Adrenal gland (tissue), 12 donors: Measurements from ENCODE around the gene PRRT1. TPM values are rescaled to one million over a fixed set of nuclear protein-coding genes. Genes with fewer than 3 reads are reported as not detected.

Experiments
- DNase-seq, 7 donors: peaks; one replicate each; pipeline ENCODE4 v3.0.0-alpha.2; 2019 to 2020
- H3K27ac ChIP-seq, 5 donors: fragments of 200-600 bp; sonication (generic) in 4 of 5; 1 replicate in 3 of 5; 2 replicates in 2 of 5; pipeline versions ENCODE4 v1.5.1 to v1.8.0; 2016 to 2020; ENCODE audit warnings: mild to moderate bottlenecking in 1 of 5
- H3K27me3 ChIP-seq: fragments of 200-600 bp; 2 replicates; pipeline ENCODE4 v1.8.0; 2021
- H3K36me3 ChIP-seq, 2 donors: fragments of 200-600 bp; replicated peaks in 1 of 2; 1 replicate in 1 of 2; 2 replicates in 1 of 2; pipeline versions ENCODE4 v1.5.1 to v1.8.0; 2018 to 2022
- H3K4me1 ChIP-seq, 2 donors: fragments of 200-600 bp; replicated peaks in 1 of 2; 1 replicate in 1 of 2; 2 replicates in 1 of 2; pipeline versions ENCODE4 v1.5.1 to v1.8.0; 2018 to 2021
- H3K4me3 ChIP-seq, 4 donors: fragments of 200-600 bp; sonication (generic) in 3 of 4; one replicate each; pipeline ENCODE4 v1.5.1; 2016 to 2018
- H3K9me3 ChIP-seq, 3 donors: fragments of 200-600 bp; sonication (generic) in 1 of 3; replicated peaks in 1 of 3; 1 replicate in 2 of 3; 2 replicates in 1 of 3; pipeline versions ENCODE4 v1.5.1 to v1.8.0; 2016 to 2021
- CTCF ChIP-seq, 6 experiments: fragments of 450-650 bp in 4 of 6; fragments of 200-600 bp in 2 of 6; sonication (generic) in 1 of 6; IDR thresholded peaks; 1 replicate in 5 of 6; 2 replicates in 1 of 6; pipeline versions ENCODE4 v1.5.1 to v1.8.0; 2016 to 2021; ENCODE audit warnings: antibody characterized with exemption in 6 of 6, mild to moderate bottlenecking in 2 of 6, moderate library complexity in 1 of 6
- POLR2A ChIP-seq, 2 donors: fragments of 450-650 bp; IDR thresholded peaks; one replicate each; pipeline ENCODE4 v1.6.1; 2017; ENCODE audit warnings: antibody characterized with exemption in 2 of 2, mild to moderate bottlenecking in 2 of 2, moderate library complexity in 1 of 2
- WGBS, 4 donors: extraction: QIAGEN DNeasy Blood & Tissue Kit in 2 of 4; methylation state at CpG; one replicate each; pipeline versions ENCODE4 v1.1.5 to v1.1.7; 2013 to 2017; 5-methylcytosine and 5-hydroxymethylcytosine counted together
- intact Hi-C, 2 donors: fragments of 100-400 bp; cut with DNase I; formaldehyde crosslinking; loops; one replicate each; pipeline versions ENCODE4 v1.14.1 to v1.15.0; 2022 to 2023
- polyA plus RNA-seq, 3 donors: library from polyadenylated mRNA; stranded (reverse); fragments of 200-250 nt in 2 of 3; fragments of 350-450 nt in 1 of 3; fragmentation: Illumina TruSeq in 1 of 3; extraction: RNeasy Lipid Tissue Mini Kit (QIAGEN cat#74804) in 1 of 3; gene quantifications; one replicate each; pipeline ENCODE4 v1.2.3, GENCODE V29; 2013 to 2014
- total RNA-seq, 9 donors: library from RNA; depleted of rRNA in 4 of 9; stranded (reverse); fragments of >200 nt in 4 of 9; fragments of 120-200 nt in 1 of 9; fragmentation: NEBNext Ultra II Directional in 1 of 9; extraction: Animal tissue kit (Norgen Biotek cat#: 25700) in 1 of 9; gene quantifications; one replicate each; pipeline versions ENCODE4 v1.1.0 to v1.2.4, GENCODE V29; 2013 to 2023
- donor health status: healthy with polysubstance abuse.
- donor health status: Bipolar disorder and iron deficiency.
- donor health status: DM: yes; HTN: yes; CAD: no.
- donor health status: DM: no; HTN: no; CAD: no.
- donor health status: DM: no; HTN: no; CAD: no.
- donor health status: DM: yes; HTN: yes; CAD: no.

The PRRT1 gene
- total and polyA plus RNA-seq, 12 donors: 0.22 to 26.0 (median 2.0) TPM; not detected in 1

DNA sequence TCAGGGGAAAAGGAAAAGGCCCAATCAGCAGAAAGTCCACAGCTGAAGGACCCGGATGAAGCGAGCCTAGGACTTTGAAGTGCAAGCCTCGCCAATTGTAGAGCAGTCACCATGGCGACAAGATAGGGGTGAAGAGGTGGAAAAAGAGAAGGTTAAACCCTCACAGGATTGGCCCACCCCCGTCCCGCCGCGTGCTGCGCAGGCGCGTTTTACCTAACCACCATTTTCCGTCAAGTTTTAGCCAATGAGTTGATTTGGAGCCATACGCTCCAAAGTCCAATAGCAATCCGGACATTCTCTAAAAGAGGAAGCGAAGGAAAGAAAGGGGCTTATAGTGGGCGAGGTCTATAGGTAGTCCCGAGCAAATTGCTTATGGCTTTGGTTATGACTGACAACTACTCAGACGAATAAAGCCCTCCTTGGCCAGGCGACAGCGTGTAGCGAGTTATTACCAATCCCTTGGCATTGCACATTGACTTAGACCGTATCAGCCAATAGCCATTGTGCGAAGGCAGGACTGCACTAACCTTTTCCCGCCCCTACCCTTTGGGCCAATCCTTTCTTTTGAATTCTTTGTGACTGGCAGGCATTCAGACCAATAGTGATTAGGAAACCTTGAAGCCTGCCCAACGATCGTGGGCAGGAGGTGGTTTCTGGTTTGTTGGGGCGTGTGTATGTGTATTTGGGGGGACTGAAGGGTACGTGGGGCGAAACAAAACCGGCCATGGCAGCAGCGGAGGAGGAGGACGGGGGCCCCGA is 26.2 kb upstream of the PRRT1 start, which contains the start of gene RNF5:
Gene RNF5 (plus strand): TSS at position 618 of the 759 bp plus-strand sequence. CDS start 107 bp downstream, at position 725.
- DNase-seq: peak; percentile 96 to 100 (median 99)
- intact Hi-C loops: no loop called here
- 0 to 1% (median 0%) methylated on average over 33 of the region's 33 CpGs for WGBS, 4 donors
- Histone ChIP-seq H3K36me3 (peaks cover 0 to 31% of the 10 kb centered on the region in 2 donors), H3K4me1 (peaks cover 33 to 42% of the 10 kb centered on the region in 2 donors), H3K4me3 (peak within 1 kb of the TSS; percentile 32 to 84 (median 54)), H3K27me3 (no peaks in the 10 kb centered on the region), H3K9me3 (no peaks in the 10 kb centered on the region), H3K27ac (peak within 1 kb of the TSS; percentile 87 to 98 (median 94))
- TF ChIP-seq POLR2A (IDR thresholded peaks at IDR 0.05) (peak in 1 of 2 donors; percentile 56), CTCF (IDR thresholded peaks at IDR 0.05) (no peak)

DNA sequence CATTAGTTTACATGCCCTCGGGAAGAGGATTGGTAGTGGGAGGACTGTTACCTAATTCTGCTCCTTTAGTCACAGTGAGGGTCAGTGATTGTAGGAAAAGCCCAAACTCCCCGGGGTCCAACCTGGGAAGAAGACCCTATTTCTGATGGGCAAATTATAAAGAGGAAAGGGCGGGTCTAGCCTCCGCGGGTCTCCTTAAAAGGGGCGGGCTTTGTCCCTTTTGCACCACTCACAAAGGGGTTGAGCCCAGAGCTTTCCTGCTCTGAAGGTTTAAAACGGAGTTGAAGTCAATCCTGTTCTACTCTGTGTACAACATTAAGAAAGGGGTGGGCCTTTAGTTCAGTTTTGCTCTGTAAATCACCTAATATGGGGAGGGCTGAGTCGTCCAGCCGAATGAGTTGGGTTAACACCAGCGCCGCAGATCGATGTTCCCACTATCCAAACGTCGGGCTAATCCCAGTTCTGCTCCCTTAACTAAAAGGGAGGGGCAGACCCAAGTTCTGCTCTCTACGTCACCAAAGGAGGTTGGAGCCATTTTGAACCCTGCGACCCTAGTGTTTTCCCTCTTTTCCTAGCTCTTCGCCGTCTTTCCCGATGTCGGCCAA is 25.5 kb upstream of the PRRT1 start:
- no peaks in the 10 kb centered on the region for H3K9me3 ChIP-seq
- peak overlapping the region; percentile 87 to 98 (median 94) for H3K27ac ChIP-seq
- peak overlapping the region in 2 of 4 donors; percentile 4 to 84 for H3K4me3 ChIP-seq
- no peaks in the 10 kb centered on the region for H3K27me3 ChIP-seq
- intact Hi-C loops: no loop called here
- peaks cover 0 to 24% of the 10 kb centered on the region in 2 donors for H3K36me3 ChIP-seq
- H3K4me1 ChIP-seq: peaks cover 33 to 46% of the 10 kb centered on the region in 2 donors
- TF ChIP-seq POLR2A (IDR thresholded peaks at IDR 0.05): peak in 1 of 2 donors; percentile 40
- TF ChIP-seq CTCF (IDR thresholded peaks at IDR 0.05): no peak
- 0 to 1% (median 0%) methylated on average over 20 of the region's 20 CpGs for WGBS, 4 donors
- peak in 5 of 7 donors; percentile 34 to 70 (median 57) for DNase-seq

- peak in 1 of 7 donors; percentile 47 for DNase-seq
- Histone ChIP-seq H3K9me3 (no peaks in the 10 kb centered on the region), H3K27me3 (no peaks in the 10 kb centered on the region), H3K4me3 (peak overlapping the region in 2 of 4 donors; percentile 4 to 84), H3K27ac (peak overlapping the region; percentile 87 to 98 (median 94)), H3K4me1 (peaks cover 33 to 46% of the 10 kb centered on the region in 2 donors), H3K36me3 (peaks cover 0 to 19% of the 10 kb centered on the region in 2 donors)
- TF ChIP-seq CTCF (IDR thresholded peaks at IDR 0.05): no peak
- intact Hi-C loops: no loop called here
- WGBS, 4 donors: 19 to 25% (median 25%) methylated on average over 5 of the region's 5 CpGs
Observed at GRCh38 chr6:32176476-32177182, 24.9 kb upstream of the PRRT1 start.
